ENCODE measurements around the gene CCL2.

- TF ChIP-seq CTCF (IDR thresholded peaks at IDR 0.05) (no peak), POLR2A (IDR thresholded peaks at IDR 0.05) (no peak)
Measured at GRCh38 chr17:34206569-34206968, 48.5 kb upstream of the CCL2 start.

All from breast epithelium (tissue), 3 donors.